Loucy (cell line): Measurements from ENCODE around the gene MAML2.

Source experiments
- EZH2phosphoT487 ChIP-seq: fragments of 200-600 bp; IDR thresholded peaks from 2 replicates; pipeline ENCODE4 v1.6.1; 2018; ENCODE audit warnings: antibody characterized with exemption, mild to moderate bottlenecking, moderate library complexity, borderline replicate concordance
- TF ChIP-seq, protein P1 (sequence below): fragments of 200-600 bp; sonication (generic); conservative IDR thresholded peaks from 2 replicates; pipeline ENCODE4 v1.5.1; 2014; ENCODE audit warnings: mild to moderate bottlenecking, antibody characterized with exemption, low read length

DNA sequence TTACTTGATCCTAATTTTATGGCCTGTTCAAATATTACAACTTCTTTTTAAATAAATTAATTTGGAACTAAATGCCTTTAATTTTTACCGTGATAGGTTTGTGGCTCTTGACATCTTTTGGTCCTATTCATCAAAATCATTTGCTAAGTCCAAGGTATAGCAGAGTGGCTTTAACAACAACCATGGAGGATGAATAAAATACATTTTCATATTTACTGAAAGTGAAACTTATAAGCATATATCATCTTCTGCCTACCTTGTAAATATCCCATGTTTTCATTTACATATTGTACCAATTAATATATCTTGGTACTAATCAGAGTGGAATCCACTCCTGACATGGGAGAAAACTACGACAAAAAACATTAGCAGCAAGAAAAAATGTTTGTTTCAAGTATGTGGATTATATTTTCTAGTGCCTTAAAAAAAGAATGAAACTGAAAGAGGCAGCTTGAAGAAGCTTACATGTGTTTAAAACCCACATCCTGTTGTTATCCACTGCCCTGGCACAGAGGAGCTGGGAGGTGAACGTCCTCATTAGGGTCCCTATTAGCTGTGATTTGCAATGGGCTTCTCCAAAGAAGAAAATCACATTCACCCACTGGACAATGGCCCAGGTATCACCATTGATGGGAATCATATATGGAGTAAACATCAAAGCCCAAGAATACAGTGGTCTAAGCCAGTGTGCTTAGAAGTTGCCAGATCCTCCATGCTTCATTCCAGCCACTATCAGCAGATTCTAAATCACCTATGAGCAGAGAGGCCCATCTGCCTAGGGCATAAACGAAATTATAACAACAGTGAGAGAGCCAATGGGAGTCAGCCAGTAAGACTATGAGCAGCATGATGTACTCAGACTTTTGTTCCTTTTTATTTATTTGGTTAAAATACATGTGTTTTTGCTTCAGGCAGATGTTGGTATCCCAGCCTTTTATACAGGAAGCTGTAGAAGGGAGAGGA is 84.7 kb downstream of the MAML2 start:
- TF ChIP-seq, protein P1, sequence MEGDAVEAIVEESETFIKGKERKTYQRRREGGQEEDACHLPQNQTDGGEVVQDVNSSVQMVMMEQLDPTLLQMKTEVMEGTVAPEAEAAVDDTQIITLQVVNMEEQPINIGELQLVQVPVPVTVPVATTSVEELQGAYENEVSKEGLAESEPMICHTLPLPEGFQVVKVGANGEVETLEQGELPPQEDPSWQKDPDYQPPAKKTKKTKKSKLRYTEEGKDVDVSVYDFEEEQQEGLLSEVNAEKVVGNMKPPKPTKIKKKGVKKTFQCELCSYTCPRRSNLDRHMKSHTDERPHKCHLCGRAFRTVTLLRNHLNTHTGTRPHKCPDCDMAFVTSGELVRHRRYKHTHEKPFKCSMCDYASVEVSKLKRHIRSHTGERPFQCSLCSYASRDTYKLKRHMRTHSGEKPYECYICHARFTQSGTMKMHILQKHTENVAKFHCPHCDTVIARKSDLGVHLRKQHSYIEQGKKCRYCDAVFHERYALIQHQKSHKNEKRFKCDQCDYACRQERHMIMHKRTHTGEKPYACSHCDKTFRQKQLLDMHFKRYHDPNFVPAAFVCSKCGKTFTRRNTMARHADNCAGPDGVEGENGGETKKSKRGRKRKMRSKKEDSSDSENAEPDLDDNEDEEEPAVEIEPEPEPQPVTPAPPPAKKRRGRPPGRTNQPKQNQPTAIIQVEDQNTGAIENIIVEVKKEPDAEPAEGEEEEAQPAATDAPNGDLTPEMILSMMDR = no peak
- no peak for TF ChIP-seq EZH2phosphoT487
